ACC112 (cell line): ENCODE results near the gene DYNC1H1.

ENCODE experiments used
- H2AFZ ChIP-seq: fragments of 200-600 bp; sonication (generic); one replicate; pipeline ENCODE4 v1.6.0; 2017; ENCODE audit warnings: antibody characterized with exemption, low read length; ENCODE audit not compliant: unreplicated experiment
- H3K27ac ChIP-seq: fragments of 200-600 bp; sonication (generic); 2 replicates; pipeline ENCODE4 v1.5.1; 2014; ENCODE audit warnings: low read depth, mild to moderate bottlenecking, antibody characterized with exemption, low read length, moderate library complexity
- H3K27me3 ChIP-seq: fragments of 200-600 bp; sonication (generic); 2 replicates; pipeline ENCODE4 v1.6.1; 2014; ENCODE audit warnings: mild to moderate bottlenecking, antibody characterized with exemption, low read length, moderate library complexity, mixed read lengths; ENCODE audit not compliant: insufficient read depth
- H3K36me3 ChIP-seq: fragments of 200-600 bp; sonication (generic); 2 replicates; pipeline ENCODE4 v1.6.1; 2016; ENCODE audit warnings: mild to moderate bottlenecking, antibody characterized with exemption, low read length, moderate library complexity, mixed read lengths; ENCODE audit not compliant: insufficient read depth
- H3K4me1 ChIP-seq: fragments of 200-600 bp; sonication (generic); one replicate; pipeline ENCODE4 v1.6.1; 2016; ENCODE audit warnings: low read length, mixed read lengths; ENCODE audit not compliant: insufficient read depth, unreplicated experiment, control insufficient read depth
- H3K4me3 ChIP-seq: fragments of 200-600 bp; sonication (generic); 2 replicates; pipeline ENCODE4 v1.5.1; 2014; ENCODE audit warnings: mild to moderate bottlenecking, low read depth, low read length
- H3K79me2 ChIP-seq: fragments of 200-600 bp; sonication (generic); one replicate; pipeline ENCODE4 v1.6.0; 2016; ENCODE audit warnings: low read length; ENCODE audit not compliant: control insufficient read depth, unreplicated experiment, insufficient read depth

Gene DYNC1H1

DNA sequence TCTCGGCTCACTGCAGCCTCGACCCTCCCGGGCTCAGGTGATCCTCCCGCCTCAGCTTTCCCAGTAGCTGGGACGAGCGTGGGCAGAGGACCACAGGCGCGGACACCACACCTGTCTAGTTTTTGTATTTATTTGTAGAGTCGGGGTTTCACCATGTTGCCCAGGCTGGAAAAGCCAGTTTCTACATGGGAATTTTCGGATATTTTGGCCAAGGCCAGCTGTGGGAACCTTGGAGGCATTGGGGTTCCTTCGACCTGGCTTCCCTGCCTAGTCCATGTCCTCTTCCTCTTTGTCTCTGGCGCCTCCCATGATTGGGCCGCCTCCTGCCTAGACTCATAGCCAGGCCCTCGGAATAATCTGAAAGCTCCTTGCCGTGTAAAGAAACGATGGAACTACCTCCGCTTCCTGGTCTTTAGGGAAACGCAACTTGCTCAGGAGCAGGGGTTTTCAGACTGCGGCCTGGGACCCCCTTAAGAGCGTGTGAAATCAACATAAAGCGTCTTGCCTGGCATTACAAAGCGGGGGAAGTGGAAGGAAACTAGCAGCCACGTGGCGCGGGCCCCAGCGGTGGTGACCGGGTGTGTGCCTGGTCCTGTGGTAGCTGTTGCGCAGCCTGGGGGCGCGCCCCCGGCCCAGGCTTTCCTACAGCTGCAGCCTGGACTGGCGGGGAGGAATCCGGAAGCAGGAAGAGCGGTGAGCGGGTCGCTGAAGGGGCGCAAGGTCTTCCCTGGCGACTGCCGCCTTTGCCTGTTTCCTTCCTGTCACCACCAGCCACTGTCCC, 123.8 kb downstream of the DYNC1H1 start:
- peaks cover 28% of the 10 kb centered on the region for H3K36me3 ChIP-seq
- peak overlapping the region; percentile 86; the same call in 1 of the 2 replicates for H3K27ac ChIP-seq

GRCh38 chr14:102089621-102090343, 125.4 kb downstream of the DYNC1H1 start:
- peaks cover 21% of the 10 kb centered on the region for H3K79me2 ChIP-seq
- no peak overlapping the region for H3K27ac ChIP-seq
- H3K36me3 ChIP-seq, result peaks cover 14% of the 10 kb centered on the region
- H3K27me3 ChIP-seq, result no peaks in the 10 kb centered on the region
- no peak overlapping the region for H2AFZ ChIP-seq
- H3K4me3 ChIP-seq, result no peak overlapping the region
- H3K4me1 ChIP-seq, result peaks cover 10% of the 10 kb centered on the region

More for the DNA sequence above, 123.8 kb downstream of the DYNC1H1 start:
- peak overlapping the region; percentile 98 for H3K4me3 ChIP-seq
- peaks cover 36% of the 10 kb centered on the region for H3K79me2 ChIP-seq
- no peaks in the 10 kb centered on the region for H3K27me3 ChIP-seq
- peak overlapping the region; percentile 11 for H2AFZ ChIP-seq
- peaks cover 26% of the 10 kb centered on the region for H3K4me1 ChIP-seq

DNA sequence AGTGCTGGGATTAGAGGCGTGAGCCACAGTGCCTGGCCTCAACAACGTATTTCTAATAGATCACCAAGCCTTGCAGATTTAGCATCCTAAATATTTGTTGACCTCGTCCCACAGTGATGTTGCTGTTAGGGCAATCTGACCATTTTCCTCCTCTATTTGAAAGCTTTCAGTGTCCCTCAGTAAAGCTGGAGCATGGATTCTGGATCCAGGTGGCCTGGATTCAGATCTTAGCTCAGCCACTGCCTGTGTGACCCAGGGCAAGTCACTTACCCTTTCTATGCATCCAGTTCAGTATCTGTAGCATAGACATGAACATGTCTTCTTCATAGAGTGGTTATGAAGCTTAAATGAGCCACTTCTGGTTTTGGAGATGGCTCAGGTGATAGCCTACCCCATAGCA, 126.3 kb downstream of the DYNC1H1 start:
- H3K4me1 ChIP-seq, result peaks cover 14% of the 10 kb centered on the region

GRCh38 chr14:102092806-102093205, 128.4 kb downstream of the DYNC1H1 start:
- H3K4me1 ChIP-seq, result peaks cover 21% of the 10 kb centered on the region
- H3K79me2 ChIP-seq, result no peaks in the 10 kb centered on the region
- no peak overlapping the region for H2AFZ ChIP-seq
- H3K4me3 ChIP-seq, result no peak overlapping the region
- no peaks in the 10 kb centered on the region for H3K27me3 ChIP-seq
- no peak overlapping the region for H3K27ac ChIP-seq
- no peaks in the 10 kb centered on the region for H3K36me3 ChIP-seq

More for the DNA sequence above, 126.3 kb downstream of the DYNC1H1 start:
- peaks cover 5% of the 10 kb centered on the region; the same call in 1 of the 2 replicates for H3K36me3 ChIP-seq
- H3K79me2 ChIP-seq, result peaks cover 12% of the 10 kb centered on the region
- H3K4me3 ChIP-seq, result no peak overlapping the region
- no peak overlapping the region for H3K27ac ChIP-seq
- no peaks in the 10 kb centered on the region for H3K27me3 ChIP-seq
- H2AFZ ChIP-seq, result no peak overlapping the region

- no peak overlapping the region for H2AFZ ChIP-seq
- H3K27me3 ChIP-seq, result no peaks in the 10 kb centered on the region
- no peaks in the 10 kb centered on the region for H3K36me3 ChIP-seq
- H3K79me2 ChIP-seq, result no peaks in the 10 kb centered on the region
- no peak overlapping the region for H3K27ac ChIP-seq
- peaks cover 16% of the 10 kb centered on the region for H3K4me1 ChIP-seq
- H3K4me3 ChIP-seq, result no peak overlapping the region
Observed at GRCh38 chr14:102094101-102094500, 129.7 kb downstream of the DYNC1H1 start.

GRCh38 chr14:102095231-102095870, 131.0 kb downstream of the DYNC1H1 start:
- peaks cover 16% of the 10 kb centered on the region for H3K4me1 ChIP-seq
- H3K36me3 ChIP-seq, result no peaks in the 10 kb centered on the region
- no peaks in the 10 kb centered on the region for H3K27me3 ChIP-seq
- H3K27ac ChIP-seq, result no peak overlapping the region
- H2AFZ ChIP-seq, result no peak overlapping the region
- no peaks in the 10 kb centered on the region for H3K79me2 ChIP-seq
- no peak overlapping the region for H3K4me3 ChIP-seq

DNA sequence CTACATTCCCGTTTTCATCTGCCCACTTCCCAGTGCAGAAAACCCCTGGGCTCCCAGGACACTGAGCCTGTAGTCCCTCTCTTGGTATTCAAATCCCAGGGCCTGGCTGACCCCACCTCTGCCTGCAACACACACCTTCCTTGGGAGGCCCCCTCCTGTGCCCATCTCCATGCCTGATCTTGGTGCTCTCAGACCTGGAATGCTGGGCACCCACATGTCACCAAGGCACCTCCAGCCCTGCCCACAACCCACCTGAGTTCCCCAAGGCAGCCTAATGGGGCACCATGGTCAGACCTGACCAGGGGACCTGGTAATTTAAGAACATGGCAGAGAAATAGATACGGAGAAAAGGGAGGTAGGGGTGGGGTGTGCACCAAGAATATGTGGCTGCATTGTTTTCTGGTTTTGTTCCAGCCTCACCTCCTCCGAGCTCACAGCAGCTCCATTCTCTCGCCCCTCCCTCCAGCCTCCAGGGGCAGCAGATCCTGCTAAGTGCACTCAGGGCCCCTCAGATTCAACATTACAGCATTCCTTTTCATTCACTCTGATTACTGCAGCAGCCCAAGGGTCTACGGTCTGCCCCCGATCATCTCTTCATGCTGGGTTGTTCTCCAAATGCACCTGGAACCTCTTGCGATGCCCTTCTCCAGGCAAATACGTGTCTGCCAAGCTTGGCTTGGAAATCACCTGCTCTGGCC, 131.6 kb downstream of the DYNC1H1 start:
- H3K4me1 ChIP-seq, result peaks cover 16% of the 10 kb centered on the region
- H3K27ac ChIP-seq, result no peak overlapping the region
- no peaks in the 10 kb centered on the region for H3K79me2 ChIP-seq
- H3K36me3 ChIP-seq, result no peaks in the 10 kb centered on the region
- no peak overlapping the region for H3K4me3 ChIP-seq
- H3K27me3 ChIP-seq, result no peaks in the 10 kb centered on the region
- no peak overlapping the region for H2AFZ ChIP-seq

DNA sequence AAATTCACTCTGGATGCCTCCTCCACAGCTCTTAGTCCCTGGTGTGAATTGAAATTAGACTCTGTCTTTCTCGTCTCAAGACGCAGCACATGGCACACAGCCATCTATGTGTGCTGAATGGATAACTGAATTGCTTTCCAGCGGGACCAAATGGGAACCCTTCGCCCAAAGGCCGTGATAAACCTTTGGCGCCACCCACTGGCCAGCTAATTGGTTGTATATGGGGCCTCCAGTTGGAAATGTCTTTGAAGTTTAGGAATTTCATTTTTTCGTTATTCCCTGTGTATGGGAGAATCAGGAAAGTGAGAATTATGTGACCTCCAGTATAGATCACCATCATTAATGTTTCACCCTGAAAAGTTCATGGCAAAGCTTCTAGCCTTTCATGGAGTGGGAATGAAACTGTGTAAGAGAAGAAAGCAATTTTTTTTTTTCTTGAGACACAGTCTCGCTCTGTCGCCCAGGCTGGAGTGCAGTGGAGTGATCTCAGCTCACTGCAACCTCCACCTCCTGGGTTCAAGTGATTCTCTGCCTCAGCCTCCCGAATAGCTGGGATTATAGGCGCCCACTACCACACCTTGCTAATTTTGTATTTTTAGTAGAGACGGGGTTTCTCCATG, 132.3 kb downstream of the DYNC1H1 start:
- H3K27me3 ChIP-seq, result no peaks in the 10 kb centered on the region
- no peak overlapping the region for H3K27ac ChIP-seq
- peaks cover 16% of the 10 kb centered on the region for H3K4me1 ChIP-seq
- no peak overlapping the region for H2AFZ ChIP-seq
- H3K79me2 ChIP-seq, result no peaks in the 10 kb centered on the region
- H3K36me3 ChIP-seq, result no peaks in the 10 kb centered on the region
- H3K4me3 ChIP-seq, result no peak overlapping the region

DNA sequence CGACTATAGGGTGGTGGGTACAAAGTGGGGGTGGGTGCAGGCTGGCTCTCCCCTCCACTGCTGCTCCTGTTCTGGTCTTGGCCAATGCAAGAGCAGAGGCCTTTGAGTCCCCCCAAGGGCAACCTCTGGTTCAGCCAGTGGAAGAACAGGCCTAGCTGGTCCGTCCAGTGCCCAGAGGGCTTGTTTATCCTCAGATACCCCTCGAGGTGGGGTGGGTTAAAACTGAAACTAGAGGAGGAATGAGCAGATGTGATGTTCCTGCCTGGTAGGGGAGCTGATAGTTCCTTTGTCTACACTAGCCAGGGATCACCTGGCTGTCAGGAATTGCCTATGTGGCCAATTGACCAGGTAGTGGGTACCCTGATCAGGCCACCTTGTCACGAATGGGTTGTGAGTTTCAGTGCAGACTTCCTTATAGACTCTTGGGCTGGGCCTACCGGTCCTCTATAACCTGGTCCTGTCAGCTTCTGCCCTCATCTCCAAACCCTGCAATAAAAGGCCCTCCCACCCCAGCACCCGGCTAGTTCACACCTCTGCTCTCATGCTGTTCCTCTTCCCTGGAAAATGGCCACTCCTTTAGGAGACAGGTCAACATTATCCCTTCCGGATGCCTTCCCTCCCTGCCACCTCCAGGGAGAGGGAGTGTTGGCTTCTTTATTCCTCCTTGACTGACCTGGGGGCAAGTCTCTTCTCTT, 133.2 kb downstream of the DYNC1H1 start:
- H3K27me3 ChIP-seq, result no peaks in the 10 kb centered on the region
- H3K36me3 ChIP-seq, result no peaks in the 10 kb centered on the region
- H3K27ac ChIP-seq, result no peak overlapping the region
- H3K4me1 ChIP-seq, result peaks cover 16% of the 10 kb centered on the region
- H3K79me2 ChIP-seq, result no peaks in the 10 kb centered on the region
- H2AFZ ChIP-seq, result no peak overlapping the region
- H3K4me3 ChIP-seq, result no peak overlapping the region
